OCI-LY7 (cell line): Measurements from ENCODE around the gene BTBD17. TPM values are rescaled to one million over a fixed set of nuclear protein-coding genes. Genes with fewer than 3 reads are reported as not detected.

Experiments used
- BruUV-seq: library from RNA; stranded (reverse); fragments of 400-500 nt; replicated peaks from 2 replicates; lab custom pipeline; 2021; lab: Mats Ljungman, UMichigan
- CTCF ChIA-PET: fragments of 300-600 bp; sonication (Branson Sonifier 250); formaldehyde crosslinking; loops from one replicate; lab custom pipeline; 2022; ENCODE audit warnings: antibody characterized with exemption; ENCODE audit not compliant: unreplicated experiment; lab: Charles Lee
- POLR2A ChIA-PET: fragments of 300-600 bp; sonication (Branson Sonifier 250); formaldehyde crosslinking; loops from one replicate; lab custom pipeline; 2022; ENCODE audit warnings: antibody characterized with exemption; lab: Charles Lee
- DNase-seq: peaks from one replicate; pipeline ENCODE4 v3.0.0-alpha.2; 2015; ENCODE audit warnings: low spot score
- H2AFZ ChIP-seq: fragments of 200-600 bp; sonication (generic), shearing (Covaris generic); 2 replicates; pipeline ENCODE4 v1.6.1; 2014; ENCODE audit warnings: mild to moderate bottlenecking, antibody characterized with exemption, low read length, moderate library complexity
- H3K27ac ChIP-seq: fragments of 200-600 bp; sonication (generic); 2 replicates; pipeline ENCODE4 v1.5.1; 2014; ENCODE audit warnings: mixed run types, low read depth, mild to moderate bottlenecking, moderate library complexity, low read length, inconsistent platforms; ENCODE audit not compliant: poor library complexity, severe bottlenecking
- H3K36me3 ChIP-seq: fragments of 200-600 bp; sonication (generic); 2 replicates; pipeline ENCODE4 v1.6.1; 2014; ENCODE audit warnings: mild to moderate bottlenecking, antibody characterized with exemption, low read length, moderate library complexity, mixed read lengths; ENCODE audit not compliant: insufficient read depth
- H3K4me1 ChIP-seq: fragments of 200-600 bp; sonication (generic); 2 replicates; pipeline ENCODE4 v1.5.1; 2014; ENCODE audit warnings: mild to moderate bottlenecking, low read length; ENCODE audit not compliant: insufficient read depth, poor library complexity, severe bottlenecking
- H3K4me2 ChIP-seq: fragments of 200-600 bp; sonication (generic); 2 replicates; pipeline ENCODE4 v1.6.1; 2014; ENCODE audit warnings: mild to moderate bottlenecking, low read length
- H3K4me3 ChIP-seq: fragments of 200-600 bp; sonication (generic); 2 replicates; pipeline ENCODE4 v1.5.1; 2014; ENCODE audit warnings: mild to moderate bottlenecking, low read depth, low read length; ENCODE audit not compliant: poor library complexity, severe bottlenecking
- H3K79me2 ChIP-seq: fragments of 200-600 bp; sonication (generic); 2 replicates; pipeline ENCODE4 v1.6.1; 2016; ENCODE audit warnings: low read depth, mild to moderate bottlenecking, low read length, moderate library complexity, mixed read lengths; ENCODE audit not compliant: insufficient read depth
- H3K9me2 ChIP-seq: fragments of 200-600 bp; sonication (generic); 2 replicates; pipeline ENCODE4 v1.6.1; 2016; ENCODE audit warnings: mild to moderate bottlenecking, low read length, mixed read lengths; ENCODE audit not compliant: insufficient read depth
- H3K9me3 ChIP-seq: fragments of 200-600 bp; sonication (generic); 2 replicates; pipeline ENCODE4 v1.6.1; 2014; ENCODE audit warnings: mild to moderate bottlenecking, mixed run types, low read length, mixed read lengths
- H4K20me1 ChIP-seq: fragments of 200-600 bp; sonication (generic); 2 replicates; pipeline ENCODE4 v1.6.1; 2014; ENCODE audit warnings: mild to moderate bottlenecking, antibody characterized with exemption, low read length, moderate library complexity, mixed read lengths; ENCODE audit not compliant: insufficient read depth
- CTCF ChIP-seq: fragments of 200-600 bp; sonication (generic); conservative IDR thresholded peaks from 2 replicates; pipeline ENCODE4 v1.5.1; 2014; ENCODE audit warnings: mild to moderate bottlenecking, antibody characterized with exemption, low read length, moderate library complexity, mixed read lengths
- EZH2phosphoT487 ChIP-seq: fragments of 200-600 bp; sonication (generic); IDR thresholded peaks from 2 replicates; pipeline ENCODE4 v1.6.1; 2018; ENCODE audit warnings: low read depth, borderline replicate concordance, mild to moderate bottlenecking, mixed run types, antibody characterized with exemption, low read length, moderate library complexity, mixed read lengths
- intact Hi-C: fragments of 100-400 bp; cut with micrococcal nuclease; formaldehyde crosslinking; loops from one replicate; pipeline ENCODE4 v1.10.0; 2022; ENCODE audit not compliant: unreplicated experiment
- total RNA-seq, 2 experiments: library from RNA; depleted of rRNA in 1 of 2; stranded (reverse); fragments of >200 nt in 1 of 2; shearing (Covaris generic) in 1 of 2; gene quantifications; 2 replicates each; pipeline ENCODE4 v1.2.3, GENCODE V29; 2014 to 2022

BTBD17 gene
- total RNA-seq, 2 experiments from 2014 or later = not detected

GRCh38 chr17:74362810-74363498 lies 1.3 kb upstream of the BTBD17 start:
- intact Hi-C loops = no loop called here
- ChIA-PET CTCF (interaction anchor here (0.6 kb wide), 1 partner anchor 285 kb away, joined by 4 read pairs; no protein-coding TSS in a partner anchor), POLR2A (interaction anchor here (0.6 kb wide), 3 partner anchors 11 to 28 kb away, joined by 3 to 4 read pairs (median 4); no protein-coding TSS in a partner anchor)
- TF ChIP-seq CTCF (no peak), EZH2phosphoT487 (no peak)
- no peak overlapping the region for H3K4me3 ChIP-seq
- no peaks in the 10 kb centered on the region for H3K36me3 ChIP-seq
- no TSS peak for BruUV-seq
- DNase-seq = no peak
- no peaks in the 10 kb centered on the region for H3K9me2 ChIP-seq
- no peaks in the 10 kb centered on the region for H3K79me2 ChIP-seq
- H3K27ac ChIP-seq = no peak overlapping the region
- no peaks in the 10 kb centered on the region for H3K9me3 ChIP-seq
- no peak overlapping the region for H2AFZ ChIP-seq
- no peaks in the 10 kb centered on the region for H3K4me1 ChIP-seq
- no peak overlapping the region for H3K4me2 ChIP-seq
- no peaks in the 10 kb centered on the region for H4K20me1 ChIP-seq

- intact Hi-C loops = no loop called here
- BruUV-seq = no TSS peak
- H4K20me1 ChIP-seq = no peaks in the 10 kb centered on the region
- POLR2A ChIA-PET = no interaction called here
- H3K9me2 ChIP-seq = no peaks in the 10 kb centered on the region
- no peaks in the 10 kb centered on the region for H3K9me3 ChIP-seq
- H3K27ac ChIP-seq = no peak overlapping the region
- no peak overlapping the region for H3K4me3 ChIP-seq
- CTCF ChIA-PET = no interaction called here
- no peak overlapping the region for H3K4me2 ChIP-seq
- H3K4me1 ChIP-seq = no peaks in the 10 kb centered on the region
- TF ChIP-seq CTCF (no peak), EZH2phosphoT487 (no peak)
- H2AFZ ChIP-seq = no peak overlapping the region
- DNase-seq = no peak
- no peaks in the 10 kb centered on the region for H3K79me2 ChIP-seq
- H3K36me3 ChIP-seq = no peaks in the 10 kb centered on the region
Measured at GRCh38 chr17:74362069-74362405, 369 bp upstream of the BTBD17 start.

GRCh38 chr17:74360899-74361229 lies 804 bp downstream of the BTBD17 start:
- ChIA-PET CTCF (no interaction called here), POLR2A (no interaction called here)
- no peak overlapping the region for H2AFZ ChIP-seq
- BruUV-seq = no TSS peak
- TF ChIP-seq EZH2phosphoT487 (no peak), CTCF (no peak)
- H3K27ac ChIP-seq = no peak overlapping the region
- H3K9me3 ChIP-seq = no peaks in the 10 kb centered on the region
- intact Hi-C loops = no loop called here
- no peak overlapping the region for H3K4me2 ChIP-seq
- H3K36me3 ChIP-seq = no peaks in the 10 kb centered on the region
- H3K4me3 ChIP-seq = no peak overlapping the region
- H4K20me1 ChIP-seq = no peaks in the 10 kb centered on the region
- H3K9me2 ChIP-seq = no peaks in the 10 kb centered on the region
- no peaks in the 10 kb centered on the region for H3K79me2 ChIP-seq
- no peak for DNase-seq
- H3K4me1 ChIP-seq = no peaks in the 10 kb centered on the region
